Smooth muscle cell of trachea (primary cell): ENCODE data around the gene SLC41A1. TPM values are rescaled to one million over a fixed set of nuclear protein-coding genes. Genes with fewer than 3 reads are reported as not detected.

Source experiments
- total RNA-seq: library from RNA; depleted of rRNA; stranded (reverse); fragments of >200 nt; gene quantifications from 2 replicates; pipeline ENCODE4 v1.2.1, GENCODE V29; 2014

Gene SLC41A1
- 15.4 and 24.0 TPM in 2 replicates for total RNA-seq

GRCh38 chr1:205812878-205813754, at the start of gene SLC41A1:
SLC41A1 (minus strand) TSS chr1:205813198; CDS start chr1:205810441, 2,757 bp downstream.

GRCh38 chr1:205849619-205850355, 36.8 kb upstream of the SLC41A1 start, which contains the start of gene PM20D1:
PM20D1 (minus strand) TSS chr1:205850132; CDS start chr1:205850072, 60 bp downstream.

GRCh38 chr1:205775015-205775716, 37.8 kb downstream of the SLC41A1 start, which contains the start of gene RAB29:
RAB29 (minus strand) TSS chr1:205775482; CDS start chr1:205774956, 526 bp downstream.

GRCh38 chr1:205750138-205751035, 62.6 kb downstream of the SLC41A1 start, which contains the start of gene NUCKS1:
NUCKS1 (minus strand) TSS chr1:205750182; CDS start chr1:205749973, 209 bp downstream.

Other genes starting within 250 kb of the SLC41A1 start
- 9.3 and 14.0 TPM in 2 replicates for gene ELK4, start 181.2 kb downstream of the SLC41A1 start, total RNA-seq
- gene SLC45A3, start 132.7 kb downstream of the SLC41A1 start, total RNA-seq: 0.44 and 1.5 TPM in 2 replicates
- 67.0 and 140 TPM in 2 replicates for gene NUCKS1, start 63.0 kb downstream of the SLC41A1 start, total RNA-seq
- 19.5 and 32.9 TPM in 2 replicates for gene RAB29, start 37.7 kb downstream of the SLC41A1 start, total RNA-seq
- under 0.01 TPM in 1 of 2 replicates, not detected in the other for gene PM20D1, start 36.9 kb upstream of the SLC41A1 start, total RNA-seq
- gene SLC26A9, start 130.3 kb upstream of the SLC41A1 start, total RNA-seq: not detected in 2 replicates
- 12.4 and 16.7 TPM in 2 replicates for gene RAB7B, start 190.2 kb upstream of the SLC41A1 start, total RNA-seq
- gene CTSE, start 210.7 kb upstream of the SLC41A1 start, total RNA-seq: not detected in 2 replicates
- gene RHEX, start 240.0 kb upstream of the SLC41A1 start, total RNA-seq: not detected in 2 replicates